H9 (cell line): ENCODE measurements around the gene NPTN. TPM values are rescaled to one million over a fixed set of nuclear protein-coding genes. Genes with fewer than 3 reads are reported as not detected.

Experiments
- DNase-seq: peaks from one replicate; pipeline ENCODE4 v3.0.0-alpha.2; 2017
- H2AFZ ChIP-seq: one replicate; pipeline ENCODE4 v1.6.1; 2013; ENCODE audit warnings: mild to moderate bottlenecking, low read length, control low read depth, moderate library complexity
- H2AK5ac ChIP-seq: 2 replicates; pipeline ENCODE4 v1.6.1; 2013; ENCODE audit warnings: low read length, control low read depth, mixed read lengths; ENCODE audit not compliant: insufficient read length
- H2BK120ac ChIP-seq: one replicate; pipeline ENCODE4 v1.6.1; 2013; ENCODE audit warnings: low read depth, mild to moderate bottlenecking, low read length, control low read depth, inconsistent platforms; ENCODE audit not compliant: poor library complexity, severe bottlenecking
- H2BK12ac ChIP-seq: 2 replicates; pipeline ENCODE4 v1.6.1; 2013; ENCODE audit warnings: low read length, control low read depth, mixed read lengths, low read depth; ENCODE audit not compliant: insufficient read length
- H2BK15ac ChIP-seq: 2 replicates; pipeline ENCODE4 v1.6.1; 2013; ENCODE audit warnings: low read depth, low read length, control low read depth
- H2BK20ac ChIP-seq: one replicate; pipeline ENCODE4 v1.6.1; 2013; ENCODE audit warnings: low read depth, mild to moderate bottlenecking, low read length, control low read depth, inconsistent platforms; ENCODE audit not compliant: poor library complexity, severe bottlenecking
- H2BK5ac ChIP-seq: 2 replicates; pipeline ENCODE4 v1.6.1; 2013; ENCODE audit warnings: low read length, control low read depth, mixed read lengths; ENCODE audit not compliant: insufficient read length
- H3K14ac ChIP-seq: 2 replicates; pipeline ENCODE4 v1.6.1; 2013; ENCODE audit warnings: low read length, control low read depth; ENCODE audit not compliant: insufficient read depth
- H3K18ac ChIP-seq: 2 replicates; pipeline ENCODE4 v1.6.1; 2013; ENCODE audit warnings: low read depth, mild to moderate bottlenecking, mixed read lengths, low read length, control low read depth; ENCODE audit not compliant: insufficient read length
- H3K23ac ChIP-seq: 2 replicates; pipeline ENCODE4 v1.6.1; 2013; ENCODE audit warnings: low read length, control low read depth, mixed read lengths, low read depth; ENCODE audit not compliant: insufficient read length
- H3K23me2 ChIP-seq: 2 replicates; pipeline ENCODE4 v1.6.1; 2013; ENCODE audit warnings: low read depth, mild to moderate bottlenecking, mixed read lengths, low read length, control low read depth; ENCODE audit not compliant: insufficient read length, poor library complexity, severe bottlenecking
- H3K27ac ChIP-seq: 2 replicates; pipeline ENCODE4 v1.5.1; 2013; ENCODE audit warnings: low read length, control low read depth, mixed read lengths, low read depth; ENCODE audit not compliant: insufficient read length
- H3K27me3 ChIP-seq: 2 replicates; pipeline ENCODE4 v1.6.1; 2013; ENCODE audit warnings: low read length, control low read depth, inconsistent platforms; ENCODE audit not compliant: insufficient read depth
- H3K4ac ChIP-seq: 2 replicates; pipeline ENCODE4 v1.6.1; 2013; ENCODE audit warnings: low read depth, mild to moderate bottlenecking, control low read depth, inconsistent platforms, low read length, moderate library complexity
- H3K4me1 ChIP-seq: 2 replicates; pipeline ENCODE4 v1.6.1; 2013; ENCODE audit warnings: low read length, control low read depth, inconsistent platforms; ENCODE audit not compliant: insufficient read depth
- H3K4me2 ChIP-seq: 2 replicates; pipeline ENCODE4 v1.6.1; 2013; ENCODE audit warnings: low read length, control low read depth, mixed read lengths; ENCODE audit not compliant: insufficient read length, insufficient read depth
- H3K56ac ChIP-seq: 2 replicates; pipeline ENCODE4 v1.6.1; 2013; ENCODE audit warnings: low read depth, mild to moderate bottlenecking, mixed read lengths, low read length, control low read depth; ENCODE audit not compliant: insufficient read length
- H3K79me1 ChIP-seq: 2 replicates; pipeline ENCODE4 v1.6.1; 2013; ENCODE audit warnings: low read depth, mild to moderate bottlenecking, moderate library complexity, low read length, control low read depth, inconsistent platforms; ENCODE audit not compliant: insufficient read depth, poor library complexity, severe bottlenecking
- H3K79me2 ChIP-seq: 2 replicates; pipeline ENCODE4 v1.6.1; 2013; ENCODE audit warnings: low read length, control low read depth, inconsistent platforms; ENCODE audit not compliant: insufficient read depth
- H3K9ac ChIP-seq: 2 replicates; pipeline ENCODE4 v1.6.1; 2013; ENCODE audit warnings: low read length, control low read depth, mixed read lengths; ENCODE audit not compliant: insufficient read length; ENCODE audit errors: extremely low read depth
- H3K9me3 ChIP-seq: one replicate; pipeline ENCODE4 v1.6.1; 2013; ENCODE audit warnings: low read depth, low read length, inconsistent platforms; ENCODE audit not compliant: control insufficient read depth
- H3T11ph ChIP-seq: one replicate; pipeline ENCODE4 v1.6.1; 2013; ENCODE audit warnings: mild to moderate bottlenecking, low read length, control low read depth, inconsistent platforms
- H4K20me1 ChIP-seq: one replicate; pipeline ENCODE4 v1.6.1; 2013; ENCODE audit not compliant: control insufficient read depth, insufficient read length, insufficient read depth
- H4K5ac ChIP-seq: 2 replicates; pipeline ENCODE4 v1.6.1; 2013; ENCODE audit warnings: low read depth, mild to moderate bottlenecking, mixed read lengths, low read length, control low read depth; ENCODE audit not compliant: insufficient read length
- H4K8ac ChIP-seq: replicated peaks from 2 replicates; pipeline ENCODE4 v1.6.1; 2013; ENCODE audit warnings: low read length, control low read depth, mixed read lengths, low read depth; ENCODE audit not compliant: insufficient read length
- H4K91ac ChIP-seq: 2 replicates; pipeline ENCODE4 v1.6.1; 2013; ENCODE audit warnings: low read depth, mild to moderate bottlenecking, moderate library complexity, mixed read lengths, low read length, control low read depth; ENCODE audit not compliant: insufficient read length
- H3K27ac Mint-ChIP-seq, 3 experiments: 2 replicates in 2 of 3; 3 replicates in 1 of 3; pipeline ENCODE4 v1.8.0; 2020 to 2021; ENCODE audit warnings: mixed read lengths in 3 of 3, mild to moderate bottlenecking in 1 of 3, moderate library complexity in 1 of 3
- H3K27me3 Mint-ChIP-seq: 2 replicates; pipeline ENCODE4 v1.8.0; 2021; ENCODE audit warnings: low read depth, mild to moderate bottlenecking, moderate library complexity, mixed read lengths
- H3K36me3 Mint-ChIP-seq, 3 experiments: 2 replicates in 2 of 3; 3 replicates in 1 of 3; pipeline ENCODE4 v1.8.0; 2020 to 2021; ENCODE audit warnings: low read depth in 3 of 3, mixed read lengths in 3 of 3; ENCODE audit not compliant: insufficient read depth in 1 of 3
- H3K4me1 Mint-ChIP-seq, 2 experiments: 2 replicates each; pipeline ENCODE4 v1.8.0; 2020; ENCODE audit warnings: mixed read lengths in 2 of 2
- H3K4me3 Mint-ChIP-seq, 2 experiments: 2 replicates in 1 of 2; 3 replicates in 1 of 2; pipeline ENCODE4 v1.8.0; 2020 to 2021; ENCODE audit warnings: mild to moderate bottlenecking in 2 of 2, mixed read lengths in 2 of 2, moderate library complexity in 1 of 2
- H3K9me3 Mint-ChIP-seq, 2 experiments: 2 replicates in 1 of 2; 3 replicates in 1 of 2; pipeline ENCODE4 v1.8.0; 2020; ENCODE audit warnings: mild to moderate bottlenecking in 2 of 2, mixed read lengths in 2 of 2, moderate library complexity in 1 of 2
- WGBS: extraction: QIAGEN DNeasy Blood & Tissue Kit; methylation state at CpG from one replicate; pipeline ENCODE4 v1.1.7; 2013; ENCODE audit warnings: missing lambda C conversion rate, low lambda C conversion rate, mixed read lengths; ENCODE audit not compliant: insufficient read length; ENCODE audit errors: extremely low coverage; 5-methylcytosine and 5-hydroxymethylcytosine counted together
- total RNA-seq: library from RNA; stranded (reverse); gene quantifications from 2 replicates; pipeline ENCODE4 v1.2.1, GENCODE V29; 2021
- TF ChIP-seq, protein P1 (sequence below): fragments of 200-600 bp; sonication (generic); conservative IDR thresholded peaks from 3 replicates; pipeline ENCODE4 v1.8.0; 2021; ENCODE audit warnings: antibody characterized with exemption, mild to moderate bottlenecking

NPTN gene
- total RNA-seq, 1 experiment from 2014 or later: 89.1 TPM

GRCh38 chr15:73517566-73517965 is 115.6 kb downstream of the NPTN start:
- no peaks in the 10 kb centered on the region for H3K79me2 ChIP-seq
- H4K91ac ChIP-seq: no peak overlapping the region
- H3K9me3 Mint-ChIP-seq: peaks cover 2 to 9% of the 10 kb centered on the region in 2 experiments; a peak in 4 of 5 replicates
- peaks cover 22 to 29% of the 10 kb centered on the region in 2 experiments for H3K4me1 Mint-ChIP-seq
- no peak overlapping the region for H3K9ac ChIP-seq
- no peak overlapping the region for H3K4me2 ChIP-seq
- H4K20me1 ChIP-seq: no peaks in the 10 kb centered on the region
- no peak overlapping the region for H3K23ac ChIP-seq
- no peak overlapping the region for H3T11ph ChIP-seq
- no CpG with 5 or more reads among the region's 2 CpGs for WGBS
- H3K27me3 ChIP-seq: no peaks in the 10 kb centered on the region
- H4K8ac ChIP-seq: no peak overlapping the region
- H2AFZ ChIP-seq: no peak overlapping the region
- no peak overlapping the region for H3K56ac ChIP-seq
- H3K36me3 Mint-ChIP-seq: 0 out of 7 replicates have a peak, but pooled peaks cover 0 to 4% (median 0%) of the 10 kb centered on the region in 3 experiments
- H3K27ac ChIP-seq: no peak overlapping the region
- no peak overlapping the region for H2AK5ac ChIP-seq
- H2BK5ac ChIP-seq: no peak overlapping the region
- H3K4me3 Mint-ChIP-seq: no peak overlapping the region; a peak in 1 of 5 replicates
- H2BK15ac ChIP-seq: no peak overlapping the region
- H3K23me2 ChIP-seq: no peaks in the 10 kb centered on the region
- H3K79me1 ChIP-seq: no peaks in the 10 kb centered on the region
- peaks cover 5% of the 10 kb centered on the region for H3K4me1 ChIP-seq
- DNase-seq: no peak
- TF ChIP-seq, protein P1, sequence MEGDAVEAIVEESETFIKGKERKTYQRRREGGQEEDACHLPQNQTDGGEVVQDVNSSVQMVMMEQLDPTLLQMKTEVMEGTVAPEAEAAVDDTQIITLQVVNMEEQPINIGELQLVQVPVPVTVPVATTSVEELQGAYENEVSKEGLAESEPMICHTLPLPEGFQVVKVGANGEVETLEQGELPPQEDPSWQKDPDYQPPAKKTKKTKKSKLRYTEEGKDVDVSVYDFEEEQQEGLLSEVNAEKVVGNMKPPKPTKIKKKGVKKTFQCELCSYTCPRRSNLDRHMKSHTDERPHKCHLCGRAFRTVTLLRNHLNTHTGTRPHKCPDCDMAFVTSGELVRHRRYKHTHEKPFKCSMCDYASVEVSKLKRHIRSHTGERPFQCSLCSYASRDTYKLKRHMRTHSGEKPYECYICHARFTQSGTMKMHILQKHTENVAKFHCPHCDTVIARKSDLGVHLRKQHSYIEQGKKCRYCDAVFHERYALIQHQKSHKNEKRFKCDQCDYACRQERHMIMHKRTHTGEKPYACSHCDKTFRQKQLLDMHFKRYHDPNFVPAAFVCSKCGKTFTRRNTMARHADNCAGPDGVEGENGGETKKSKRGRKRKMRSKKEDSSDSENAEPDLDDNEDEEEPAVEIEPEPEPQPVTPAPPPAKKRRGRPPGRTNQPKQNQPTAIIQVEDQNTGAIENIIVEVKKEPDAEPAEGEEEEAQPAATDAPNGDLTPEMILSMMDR: no peak
- no peaks in the 10 kb centered on the region for H3K9me3 ChIP-seq
- H2BK12ac ChIP-seq: no peak overlapping the region
- no peak overlapping the region for H2BK120ac ChIP-seq
- H4K5ac ChIP-seq: no peak overlapping the region
- H3K18ac ChIP-seq: no peak overlapping the region
- H3K14ac ChIP-seq: no peak overlapping the region
- H3K4ac ChIP-seq: no peak overlapping the region
- H2BK20ac ChIP-seq: peak overlapping the region; percentile 64
- H3K27me3 Mint-ChIP-seq: no peaks in the 10 kb centered on the region
- H3K27ac Mint-ChIP-seq: peak overlapping the region in 1 of 3 experiments; percentile 0; a peak in 2 of 7 replicates
